Transverse colon (tissue), 4 donors: ENCODE data around the gene FIG4.

Experiments
- CTCF ChIP-seq, 5 experiments: fragments of 200-600 bp in 3 of 5; fragments of 450-650 bp in 2 of 5; sonication (generic) in 3 of 5; IDR thresholded peaks; 1 replicate in 2 of 5; 2 replicates in 3 of 5; pipeline ENCODE4 v1.5.1; 2016 to 2017; ENCODE audit warnings: antibody characterized with exemption in 5 of 5, inconsistent platforms in 3 of 5, mild to moderate bottlenecking in 2 of 5, moderate library complexity in 1 of 5
- EP300 ChIP-seq: sonication (generic); formaldehyde crosslinking; IDR thresholded peaks from one replicate; pipeline ENCODE4 v1.6.1; 2017; ENCODE audit warnings: antibody characterized with exemption, low read depth
- POLR2A ChIP-seq: fragments of 450-650 bp; IDR thresholded peaks from one replicate; pipeline ENCODE4 v1.6.1; 2016; ENCODE audit warnings: antibody characterized with exemption, mild to moderate bottlenecking, moderate library complexity
- POLR2AphosphoS5 ChIP-seq, 3 donors: sonication (generic); formaldehyde crosslinking; IDR thresholded peaks; one replicate each; pipeline ENCODE4 v1.6.1; 2016; ENCODE audit warnings: antibody characterized with exemption in 3 of 3

- no peak for TF ChIP-seq EP300
- no peak for TF ChIP-seq POLR2A
- no peak for TF ChIP-seq CTCF (IDR thresholded peaks at IDR 0.05)
- TF ChIP-seq POLR2AphosphoS5 (IDR thresholded peaks at IDR 0.05), result no peak
Observed at GRCh38 chr6:109840034-109840433, 148.9 kb downstream of the FIG4 start.
